SK-N-SH (cell line): Measurements from ENCODE around the gene ADAMTSL5.

Source experiments
- MEF2A ChIP-seq: IDR thresholded peaks from 2 replicates; pipeline ENCODE4 v1.4.0; 2012; ENCODE audit warnings: low read depth, borderline replicate concordance
- TF ChIP-seq, protein P1 (sequence below): IDR thresholded peaks from 2 replicates; pipeline ENCODE4 v1.4.0; 2012; ENCODE audit warnings: low read depth

DNA sequence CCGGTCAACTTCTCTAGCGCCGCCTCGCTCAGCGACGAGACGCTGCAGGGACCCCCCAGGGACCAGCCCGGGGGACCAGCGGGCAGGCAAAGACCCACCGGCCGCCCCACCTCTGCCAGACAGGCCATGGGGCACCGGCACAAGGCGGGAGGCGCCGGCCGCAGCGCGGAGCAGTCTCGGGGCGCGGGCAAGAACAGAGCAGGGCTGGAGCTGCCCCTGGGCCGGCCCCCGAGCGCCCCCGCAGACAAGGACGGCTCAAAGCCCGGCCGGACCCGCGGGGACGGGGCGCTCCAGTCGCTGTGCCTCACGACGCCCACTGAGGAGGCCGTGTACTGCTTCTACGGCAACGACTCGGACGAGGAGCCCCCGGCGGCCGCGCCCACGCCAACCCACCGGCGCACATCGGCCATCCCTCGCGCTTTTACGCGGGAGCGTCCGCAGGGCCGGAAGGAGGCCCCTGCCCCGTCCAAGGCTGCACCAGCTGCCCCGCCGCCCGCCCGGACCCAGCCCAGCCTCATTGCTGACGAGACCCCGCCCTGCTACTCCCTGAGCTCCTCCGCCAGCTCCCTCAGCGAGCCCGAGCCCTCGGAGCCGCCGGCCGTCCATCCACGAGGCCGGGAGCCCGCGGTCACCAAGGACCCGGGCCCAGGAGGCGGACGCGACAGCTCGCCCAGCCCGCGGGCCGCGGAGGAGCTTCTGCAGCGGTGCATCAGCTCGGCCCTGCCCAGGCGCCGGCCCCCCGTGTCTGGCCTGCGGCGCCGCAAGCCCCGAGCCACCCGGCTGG lies 45.1 kb downstream of the ADAMTSL5 start:
- TF ChIP-seq, protein P1, sequence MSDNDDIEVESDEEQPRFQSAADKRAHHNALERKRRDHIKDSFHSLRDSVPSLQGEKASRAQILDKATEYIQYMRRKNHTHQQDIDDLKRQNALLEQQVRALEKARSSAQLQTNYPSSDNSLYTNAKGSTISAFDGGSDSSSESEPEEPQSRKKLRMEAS = no peak
- TF ChIP-seq MEF2A = no peak
